HG02970 (cell line): Measurements from ENCODE around the gene ZSCAN22.
"Not testable (repeated sequence)": the region's sequence is repeated elsewhere in the genome, so short reads cannot be mapped to it uniquely, and the experiment has no call there.

ENCODE experiments used
- ATAC-seq: cut with Tn5 transposase; IDR thresholded peaks from one replicate; pipeline ENCODE4 v1.9.1; 2021; ENCODE audit warnings: mild to moderate bottlenecking, moderate library complexity, moderate number of reproducible peaks; ENCODE audit not compliant: unreplicated experiment, low FRiP score

The ZSCAN22 gene

GRCh38 chr19:58326914-58327726 is at the start of gene ZSCAN22:
ZSCAN22 (plus strand) TSS chr19:58326994; CDS start chr19:58334803, 7,809 bp downstream.
- ATAC-seq = peak; percentile 81

- ATAC-seq = no peak
Measured at GRCh38 chr19:58277197-58277596, 49.6 kb upstream of the ZSCAN22 start.

- no peak for ATAC-seq
Measured at GRCh38 chr19:58277748-58278540, 48.9 kb upstream of the ZSCAN22 start.

GRCh38 chr19:58278541-58279041 is 48.2 kb upstream of the ZSCAN22 start, which contains the start of gene ZNF8:
ZNF8 (plus strand) TSS chr19:58278955; CDS start chr19:58279082, 127 bp downstream.
- ATAC-seq = peak; percentile 94

GRCh38 chr19:58279042-58279924 is 47.5 kb upstream of the ZSCAN22 start:
- peak; percentile 28 for ATAC-seq

GRCh38 chr19:58279925-58280316 is 46.9 kb upstream of the ZSCAN22 start:
- no peak for ATAC-seq

GRCh38 chr19:58284199-58284598 is 42.6 kb upstream of the ZSCAN22 start:
- no peak for ATAC-seq

- no peak for ATAC-seq
Measured at GRCh38 chr19:58291943-58292342, 34.9 kb upstream of the ZSCAN22 start.

GRCh38 chr19:58294743-58295374 is 31.9 kb upstream of the ZSCAN22 start:
- no peak for ATAC-seq

GRCh38 chr19:58296104-58296503 is 30.7 kb upstream of the ZSCAN22 start:
- ATAC-seq = no peak

GRCh38 chr19:58300620-58301019 is 26.2 kb upstream of the ZSCAN22 start:
- ATAC-seq = no peak

GRCh38 chr19:58304255-58304654 is 22.5 kb upstream of the ZSCAN22 start:
- ATAC-seq = no peak

GRCh38 chr19:58304748-58305064 is 22.1 kb upstream of the ZSCAN22 start:
- peak; percentile 7 for ATAC-seq

- ATAC-seq = peak; percentile 96
Measured at GRCh38 chr19:58305065-58305931, 21.5 kb upstream of the ZSCAN22 start, which contains the start of gene ERVK3-1. ERVK3-1 (plus strand) TSS chr19:58305377; CDS start chr19:58312169, 6,792 bp downstream.

GRCh38 chr19:58305932-58306323 is 20.9 kb upstream of the ZSCAN22 start:
- ATAC-seq = no peak

GRCh38 chr19:58307736-58308135 is 19.1 kb upstream of the ZSCAN22 start:
- no peak for ATAC-seq

GRCh38 chr19:58310685-58311084 is 16.1 kb upstream of the ZSCAN22 start:
- ATAC-seq = not testable (repeated sequence)

GRCh38 chr19:58311345-58311865 is 15.4 kb upstream of the ZSCAN22 start:
- ATAC-seq = no peak

- ATAC-seq = no peak
Measured at GRCh38 chr19:58315580-58315979, 11.2 kb upstream of the ZSCAN22 start.
